Measurements from ENCODE around the gene ZNF580. TPM values are rescaled to one million over a fixed set of nuclear protein-coding genes. Genes with fewer than 3 reads are reported as not detected.
A peak's percentile ranks its signal among the peaks of the same experiment; 100 is the strongest.

ZNF580 gene
- total and polyA plus RNA-seq, 2 of the 13 experiments (the other 11 are each of a cell fraction or from before 2014, with no cell fraction given), result 4.4 to 6.0 TPM

- TF ChIP-seq ATF6 (CRISPR knock-in tag; conservative IDR thresholded peaks at IDR 0.05) (no peak), SRF (IDR thresholded peaks at IDR 0.05; ENCODE audit: low read depth, low read length) (no peak), KLF15 (CRISPR knock-in tag; IDR thresholded peaks at IDR 0.05; ENCODE audit: borderline replicate concordance) (no peak), ZFX (CRISPR knock-in tag; IDR thresholded peaks at IDR 0.05; ENCODE audit: low read depth) (peak; percentile 64; the same call in 1 of the 2 replicates), SUZ12 (IDR thresholded peaks at IDR 0.05; ENCODE audit: low read depth, low read length) (no peak), CBX5 (CRISPR knock-in tag; IDR thresholded peaks at IDR 0.05; ENCODE audit: borderline replicate concordance) (no peak), ARNT2 (CRISPR knock-in tag; IDR thresholded peaks at IDR 0.05; ENCODE audit: low read depth) (no peak), ZNF207 (IDR thresholded peaks at IDR 0.05; ENCODE audit: borderline replicate concordance) (no peak), ZNF747 (CRISPR knock-in tag; IDR thresholded peaks at IDR 0.05; ENCODE audit: borderline replicate concordance) (peak; percentile 88; the same call in 1 of the 2 replicates), ZNF451 (CRISPR knock-in tag; IDR thresholded peaks at IDR 0.05) (no peak), ZMAT3 (CRISPR knock-in tag; conservative IDR thresholded peaks at IDR 0.05) (no peak)
- TF ChIP-seq, protein P1, sequence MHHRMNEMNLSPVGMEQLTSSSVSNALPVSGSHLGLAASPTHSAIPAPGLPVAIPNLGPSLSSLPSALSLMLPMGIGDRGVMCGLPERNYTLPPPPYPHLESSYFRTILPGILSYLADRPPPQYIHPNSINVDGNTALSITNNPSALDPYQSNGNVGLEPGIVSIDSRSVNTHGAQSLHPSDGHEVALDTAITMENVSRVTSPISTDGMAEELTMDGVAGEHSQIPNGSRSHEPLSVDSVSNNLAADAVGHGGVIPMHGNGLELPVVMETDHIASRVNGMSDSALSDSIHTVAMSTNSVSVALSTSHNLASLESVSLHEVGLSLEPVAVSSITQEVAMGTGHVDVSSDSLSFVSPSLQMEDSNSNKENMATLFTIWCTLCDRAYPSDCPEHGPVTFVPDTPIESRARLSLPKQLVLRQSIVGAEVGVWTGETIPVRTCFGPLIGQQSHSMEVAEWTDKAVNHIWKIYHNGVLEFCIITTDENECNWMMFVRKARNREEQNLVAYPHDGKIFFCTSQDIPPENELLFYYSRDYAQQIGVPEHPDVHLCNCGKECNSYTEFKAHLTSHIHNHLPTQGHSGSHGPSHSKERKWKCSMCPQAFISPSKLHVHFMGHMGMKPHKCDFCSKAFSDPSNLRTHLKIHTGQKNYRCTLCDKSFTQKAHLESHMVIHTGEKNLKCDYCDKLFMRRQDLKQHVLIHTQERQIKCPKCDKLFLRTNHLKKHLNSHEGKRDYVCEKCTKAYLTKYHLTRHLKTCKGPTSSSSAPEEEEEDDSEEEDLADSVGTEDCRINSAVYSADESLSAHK (CRISPR knock-in tag; IDR thresholded peaks at IDR 0.05; ENCODE audit: borderline replicate concordance), result 0 out of 2 replicates have a peak, but pooled peaks have one; percentile 56
- TF ChIP-seq, protein P2, sequence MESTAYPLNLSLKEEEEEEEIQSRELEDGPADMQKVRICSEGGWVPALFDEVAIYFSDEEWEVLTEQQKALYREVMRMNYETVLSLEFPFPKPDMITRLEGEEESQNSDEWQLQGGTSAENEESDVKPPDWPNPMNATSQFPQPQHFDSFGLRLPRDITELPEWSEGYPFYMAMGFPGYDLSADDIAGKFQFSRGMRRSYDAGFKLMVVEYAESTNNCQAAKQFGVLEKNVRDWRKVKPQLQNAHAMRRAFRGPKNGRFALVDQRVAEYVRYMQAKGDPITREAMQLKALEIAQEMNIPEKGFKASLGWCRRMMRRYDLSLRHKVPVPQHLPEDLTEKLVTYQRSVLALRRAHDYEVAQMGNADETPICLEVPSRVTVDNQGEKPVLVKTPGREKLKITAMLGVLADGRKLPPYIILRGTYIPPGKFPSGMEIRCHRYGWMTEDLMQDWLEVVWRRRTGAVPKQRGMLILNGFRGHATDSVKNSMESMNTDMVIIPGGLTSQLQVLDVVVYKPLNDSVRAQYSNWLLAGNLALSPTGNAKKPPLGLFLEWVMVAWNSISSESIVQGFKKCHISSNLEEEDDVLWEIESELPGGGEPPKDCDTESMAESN (CRISPR knock-in tag; conservative IDR thresholded peaks at IDR 0.05), result no peak; the same call in 1 of the 2 replicates
- TF ChIP-seq, protein P3, sequence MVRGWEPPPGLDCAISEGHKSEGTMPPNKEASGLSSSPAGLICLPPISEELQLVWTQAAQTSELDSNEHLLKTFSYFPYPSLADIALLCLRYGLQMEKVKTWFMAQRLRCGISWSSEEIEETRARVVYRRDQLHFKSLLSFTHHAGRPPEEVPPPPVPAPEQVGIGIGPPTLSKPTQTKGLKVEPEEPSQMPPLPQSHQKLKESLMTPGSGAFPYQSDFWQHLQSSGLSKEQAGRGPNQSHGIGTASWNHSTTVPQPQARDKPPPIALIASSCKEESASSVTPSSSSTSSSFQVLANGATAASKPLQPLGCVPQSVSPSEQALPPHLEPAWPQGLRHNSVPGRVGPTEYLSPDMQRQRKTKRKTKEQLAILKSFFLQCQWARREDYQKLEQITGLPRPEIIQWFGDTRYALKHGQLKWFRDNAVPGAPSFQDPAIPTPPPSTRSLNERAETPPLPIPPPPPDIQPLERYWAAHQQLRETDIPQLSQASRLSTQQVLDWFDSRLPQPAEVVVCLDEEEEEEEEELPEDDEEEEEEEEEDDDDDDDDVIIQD (CRISPR knock-in tag; IDR thresholded peaks at IDR 0.05; ENCODE audit: low read depth), result no peak
- TF ChIP-seq, protein P4, sequence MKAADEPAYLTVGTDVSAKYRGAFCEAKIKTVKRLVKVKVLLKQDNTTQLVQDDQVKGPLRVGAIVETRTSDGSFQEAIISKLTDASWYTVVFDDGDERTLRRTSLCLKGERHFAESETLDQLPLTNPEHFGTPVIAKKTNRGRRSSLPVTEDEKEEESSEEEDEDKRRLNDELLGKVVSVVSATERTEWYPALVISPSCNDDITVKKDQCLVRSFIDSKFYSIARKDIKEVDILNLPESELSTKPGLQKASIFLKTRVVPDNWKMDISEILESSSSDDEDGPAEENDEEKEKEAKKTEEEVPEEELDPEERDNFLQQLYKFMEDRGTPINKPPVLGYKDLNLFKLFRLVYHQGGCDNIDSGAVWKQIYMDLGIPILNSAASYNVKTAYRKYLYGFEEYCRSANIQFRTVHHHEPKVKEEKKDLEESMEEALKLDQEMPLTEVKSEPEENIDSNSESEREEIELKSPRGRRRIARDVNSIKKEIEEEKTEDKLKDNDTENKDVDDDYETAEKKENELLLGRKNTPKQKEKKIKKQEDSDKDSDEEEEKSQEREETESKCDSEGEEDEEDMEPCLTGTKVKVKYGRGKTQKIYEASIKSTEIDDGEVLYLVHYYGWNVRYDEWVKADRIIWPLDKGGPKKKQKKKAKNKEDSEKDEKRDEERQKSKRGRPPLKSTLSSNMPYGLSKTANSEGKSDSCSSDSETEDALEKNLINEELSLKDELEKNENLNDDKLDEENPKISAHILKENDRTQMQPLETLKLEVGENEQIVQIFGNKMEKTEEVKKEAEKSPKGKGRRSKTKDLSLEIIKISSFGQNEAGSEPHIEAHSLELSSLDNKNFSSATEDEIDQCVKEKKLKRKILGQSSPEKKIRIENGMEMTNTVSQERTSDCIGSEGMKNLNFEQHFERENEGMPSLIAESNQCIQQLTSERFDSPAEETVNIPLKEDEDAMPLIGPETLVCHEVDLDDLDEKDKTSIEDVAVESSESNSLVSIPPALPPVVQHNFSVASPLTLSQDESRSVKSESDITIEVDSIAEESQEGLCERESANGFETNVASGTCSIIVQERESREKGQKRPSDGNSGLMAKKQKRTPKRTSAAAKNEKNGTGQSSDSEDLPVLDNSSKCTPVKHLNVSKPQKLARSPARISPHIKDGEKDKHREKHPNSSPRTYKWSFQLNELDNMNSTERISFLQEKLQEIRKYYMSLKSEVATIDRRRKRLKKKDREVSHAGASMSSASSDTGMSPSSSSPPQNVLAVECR (CRISPR knock-in tag; IDR thresholded peaks at IDR 0.05; ENCODE audit: borderline replicate concordance), result peak; percentile 79; the same call in 1 of the 2 replicates
These were observed 7.2 kb downstream of the ZNF580 start, which contains the start of gene CCDC106 (continued) for GRCh38 chr19:55647732-55648584.
